HepG2 (cell line): ENCODE results near the gene KCND2. TPM values are rescaled to one million over a fixed set of nuclear protein-coding genes. Genes with fewer than 3 reads are reported as not detected.

Experiments used
- ATAC-seq: fragments of 200-7000 bp; cut with Tn5 transposase; 3 replicates; pipeline ENCODE4 v1.9.1; 2020; ENCODE audit warnings: mild to moderate bottlenecking, moderate library complexity
- BruUV-seq: library from RNA; stranded (reverse); fragments of 400-500 nt; replicated peaks from 2 replicates; lab custom pipeline; 2021; lab: Mats Ljungman, UMichigan
- CTCF ChIA-PET: fragments of 300-600 bp; formaldehyde crosslinking; extraction: SDS; loops from one replicate; lab custom pipeline; 2021; ENCODE audit warnings: low total read pairs, inconsistent platforms, low intra/inter-chr PET ratio; lab: Yijun Ruan, JAX
- POLR2A ChIA-PET: fragments of 350-600 bp; sonication (Branson Sonifier 250); formaldehyde crosslinking; loops from one replicate; lab custom pipeline; 2020; ENCODE audit warnings: antibody characterized with exemption, inconsistent platforms; lab: Yijun Ruan, JAX
- DNase-seq: peaks from one replicate; pipeline ENCODE4 v3.0.0-alpha.2; 2015; ENCODE audit warnings: low spot score
- FAIRE-seq: peaks from 3 replicates; lab custom pipeline; 2011; peaks lifted over from hg19 to GRCh38; lab: Jason Lieb, UNC
- H2AFZ ChIP-seq: one replicate; pipeline ENCODE4 v1.6.1; 2011; ENCODE audit warnings: low read length, inconsistent platforms
- H3K27ac ChIP-seq: fragments of 300-600 bp; 3 replicates; pipeline ENCODE4 v1.8.0; 2011; ENCODE audit warnings: mixed run types, mild to moderate bottlenecking, mixed read lengths, low read length, inconsistent platforms; ENCODE audit not compliant: insufficient read depth; ENCODE audit errors: extremely low read length
- H3K27me3 ChIP-seq, 2 experiments: fragments of 200-600 bp in 1 of 2; 2 replicates in 1 of 2; 3 replicates in 1 of 2; pipeline versions ENCODE4 v1.6.0 to v1.8.0; 2011; ENCODE audit warnings: low read length in 2 of 2, mild to moderate bottlenecking in 2 of 2, moderate library complexity in 2 of 2, inconsistent platforms in 1 of 2; ENCODE audit not compliant: insufficient read depth in 2 of 2, control insufficient read depth in 1 of 2
- H3K36me3 ChIP-seq, 2 experiments: fragments of 200-600 bp in 1 of 2; replicated peaks in 1 of 2; 2 replicates in 1 of 2; 3 replicates in 1 of 2; pipeline versions ENCODE4 v1.5.1 to v1.8.0; 2011; ENCODE audit warnings: low read length in 2 of 2, inconsistent platforms in 1 of 2; ENCODE audit not compliant: insufficient read depth in 2 of 2, control insufficient read depth in 1 of 2
- H3K4me1 ChIP-seq: 2 replicates; pipeline ENCODE4 v1.5.1; 2012; ENCODE audit warnings: low read length, inconsistent platforms; ENCODE audit not compliant: insufficient read depth
- H3K4me2 ChIP-seq: 2 replicates; pipeline ENCODE4 v1.6.0; 2011; ENCODE audit warnings: low read depth, low read length, inconsistent platforms
- H3K4me3 ChIP-seq, 3 experiments: fragments of 200-600 bp in 1 of 3; sonication (generic), shearing (Covaris generic) in 1 of 3; replicated peaks in 1 of 3; 2 replicates each; pipeline ENCODE4 v1.5.1; 2011 to 2016; ENCODE audit warnings: low read length in 3 of 3, inconsistent platforms in 2 of 3, low read depth in 2 of 3, mild to moderate bottlenecking in 2 of 3, control low read depth in 1 of 3, mixed read lengths in 1 of 3; ENCODE audit not compliant: insufficient read depth in 1 of 3
- H3K79me2 ChIP-seq: one replicate; pipeline ENCODE4 v1.6.1; 2011; ENCODE audit warnings: low read length, inconsistent platforms; ENCODE audit not compliant: insufficient read depth
- H3K9ac ChIP-seq: 2 replicates; pipeline ENCODE4 v1.6.0; 2011; ENCODE audit warnings: mild to moderate bottlenecking, low read depth, low read length, inconsistent platforms; ENCODE audit not compliant: insufficient read depth
- H3K9me3 ChIP-seq: 2 replicates; pipeline ENCODE4 v1.5.1; 2012; ENCODE audit warnings: mild to moderate bottlenecking, low read length
- H4K20me1 ChIP-seq: 2 replicates; pipeline ENCODE4 v1.6.0; 2011; ENCODE audit warnings: inconsistent platforms, mild to moderate bottlenecking, low read length, moderate library complexity; ENCODE audit not compliant: insufficient read depth
- CEBPG ChIP-seq: IDR thresholded peaks from 2 replicates; pipeline ENCODE4 v1.6.1; 2016
- ZFYVE20 ChIP-seq: sonication (generic); formaldehyde crosslinking; IDR thresholded peaks from 2 replicates; pipeline ENCODE4 v1.8.0; 2023; ENCODE audit warnings: low read depth, mild to moderate bottlenecking, moderate library complexity, missing genetic modification reagents, borderline replicate concordance
- ZNF761 ChIP-seq: sonication (generic); formaldehyde crosslinking; conservative IDR thresholded peaks from 2 replicates; pipeline ENCODE4 v1.4.0; 2020; ENCODE audit warnings: mild to moderate bottlenecking, missing genetic modification reagents
- WGBS: methylation state at CpG from one replicate; pipeline ENCODE4 v1.1.6; 2017; ENCODE audit warnings: low lambda C conversion rate; 5-methylcytosine and 5-hydroxymethylcytosine counted together
- in situ Hi-C: cut with HindIII; loops from 2 replicates; pipeline ENCODE4 v1.10.0; 2017; ENCODE audit warnings: low pct_unique_long_range_greater_than_20kb; ENCODE audit not compliant: extremely low pct_ligation_motif_present
- intact Hi-C: fragments of 100-400 bp; cut with micrococcal nuclease; formaldehyde crosslinking; loops from one replicate; pipeline ENCODE4 v1.10.0; 2022; ENCODE audit not compliant: unreplicated experiment
- polyA plus RNA-seq, 8 experiments: library from polyadenylated mRNA; depleted of rRNA in 3 of 8; stranded (reverse) in 7 of 8; unstranded in 1 of 8; fragments of >200 nt; fragmentation: Illumina TruSeq in 4 of 8; extraction: Trizol in 4 of 8; gene quantifications; 2 replicates each; pipeline versions ENCODE4 v1.2.1 to v1.2.3, GENCODE V29; 2011 to 2016; ENCODE audit warnings: low read depth in 4 of 8, missing spikeins in 1 of 8, mixed read lengths in 1 of 8; ENCODE audit not compliant: insufficient read depth in 1 of 8
- total RNA-seq, 5 experiments: library from RNA; depleted of rRNA; stranded (reverse); fragments of >200 nt; fragmentation: Illumina TruSeq; extraction: Trizol; gene quantifications; 2 replicates each; pipeline ENCODE4 v1.2.3, GENCODE V29; 2016; ENCODE audit warnings: low read depth in 1 of 5

The KCND2 gene
- total and polyA plus RNA-seq, 2 of the 13 experiments (the other 11 are each of a cell fraction or from before 2014, with no cell fraction given), result not detected

- ChIA-PET POLR2A (no interaction called here), CTCF (no interaction called here)
- Histone ChIP-seq H3K27ac (no peak overlapping the region), H3K4me1 (no peaks in the 10 kb centered on the region), H3K36me3 (no peaks in the 10 kb centered on the region), H3K4me3 (no peak overlapping the region), H4K20me1 (no peaks in the 10 kb centered on the region), H3K27me3 (peaks cover 0 to 10% of the 10 kb centered on the region in 2 experiments; a peak in 3 of 5 replicates), H3K4me2 (no peak overlapping the region), H3K9ac (no peak overlapping the region)
- in situ Hi-C loops (no loop called here), intact Hi-C loops (loop anchor here (10.0 kb wide), 1 partner anchor 276 kb away; no protein-coding TSS in a partner anchor)
- FAIRE-seq, result no peak
- DNase-seq, result no peak
- WGBS, result 1% methylated on average over 3 of the region's 3 CpGs
- BruUV-seq, result no TSS peak
- TF ChIP-seq ZFYVE20, result no peak
- TF ChIP-seq, all 625 proteins: peak for 0
- H2AFZ ChIP-seq, result no peak overlapping the region
- H3K9me3 ChIP-seq, result no peaks in the 10 kb centered on the region
- H3K79me2 ChIP-seq, result no peaks in the 10 kb centered on the region
- no peak for ATAC-seq
Measured at GRCh38 chr7:120278773-120279172, 5.8 kb downstream of the KCND2 start.

GRCh38 chr7:120280743-120281142 is 7.8 kb downstream of the KCND2 start:
- no peaks in the 10 kb centered on the region for H3K4me1 ChIP-seq
- H3K27me3 ChIP-seq, result no peaks in the 10 kb centered on the region
- H3K79me2 ChIP-seq, result no peaks in the 10 kb centered on the region
- no peak overlapping the region for H3K4me3 ChIP-seq
- no peaks in the 10 kb centered on the region for H3K36me3 ChIP-seq
- FAIRE-seq (no peak), DNase-seq (no peak), ATAC-seq (no peak)
- H4K20me1 ChIP-seq, result no peaks in the 10 kb centered on the region
- POLR2A ChIA-PET, result no interaction called here
- no peak overlapping the region for H3K27ac ChIP-seq
- WGBS, result 0% methylated on average over 3 of the region's 3 CpGs
- intact Hi-C loops (no loop called here), in situ Hi-C loops (no loop called here)
- no peaks in the 10 kb centered on the region for H3K9me3 ChIP-seq
- no peak overlapping the region for H3K9ac ChIP-seq
- no peak overlapping the region for H2AFZ ChIP-seq
- no TSS peak for BruUV-seq
- CTCF ChIA-PET, result no interaction called here
- H3K4me2 ChIP-seq, result no peak overlapping the region
- TF ChIP-seq CEBPG (CRISPR knock-in tag) (no peak), ZNF761 (no peak)
